HL-60 (cell line): Measurements from ENCODE around the gene GRK1.

Experiments
- DNase-seq, 2 experiments: peaks; one replicate each; pipeline ENCODE4 v3.0.0-alpha.2; 2010 to 2020; ENCODE audit warnings: low read depth in 1 of 2, low spot score in 1 of 2
- H3K27ac ChIP-seq: fragments of 250-450 bp; sonication (Bioruptor Pico); replicated peaks from 2 replicates; pipeline ENCODE4 v1.5.1; 2020; ENCODE audit warnings: mild to moderate bottlenecking, moderate library complexity
- H3K27me3 ChIP-seq: fragments of 250-450 bp; sonication (Bioruptor Pico); 2 replicates; pipeline ENCODE4 v1.5.1; 2021; ENCODE audit warnings: mild to moderate bottlenecking, moderate library complexity; ENCODE audit not compliant: insufficient read depth, poor library complexity, severe bottlenecking
- H3K4me3 ChIP-seq: replicated peaks from 2 replicates; pipeline ENCODE4 v1.5.1; 2011; ENCODE audit warnings: mild to moderate bottlenecking, control low read depth, low read length; ENCODE audit not compliant: insufficient read depth
- GABPA ChIP-seq: IDR thresholded peaks from 2 replicates; pipeline ENCODE4 v1.6.1; 2012; ENCODE audit warnings: low read depth
- POLR2AphosphoS5 ChIP-seq: IDR thresholded peaks from 2 replicates; pipeline ENCODE4 v1.6.1; 2012; ENCODE audit warnings: low read depth
- REST ChIP-seq: IDR thresholded peaks from 2 replicates; pipeline ENCODE4 v1.6.1; 2012; ENCODE audit warnings: low read depth; ENCODE audit not compliant: insufficient replicate concordance
- SPI1 ChIP-seq: IDR thresholded peaks from 2 replicates; pipeline ENCODE4 v1.6.1; 2012; ENCODE audit warnings: low read depth, mild to moderate bottlenecking, borderline replicate concordance
- TF ChIP-seq, protein P1 (sequence below): IDR thresholded peaks from one replicate; pipeline ENCODE4 v1.5.1; 2011; ENCODE audit warnings: low read length, control low read depth, inconsistent platforms; ENCODE audit not compliant: insufficient read depth

The GRK1 gene

GRCh38 chr13:113754242-113754641, 87.2 kb downstream of the GRK1 start:
- H3K4me3 ChIP-seq, result no peak overlapping the region
- no peak overlapping the region for H3K27ac ChIP-seq
- no peak for TF ChIP-seq SPI1
- TF ChIP-seq POLR2AphosphoS5, result no peak
- TF ChIP-seq, protein P1, sequence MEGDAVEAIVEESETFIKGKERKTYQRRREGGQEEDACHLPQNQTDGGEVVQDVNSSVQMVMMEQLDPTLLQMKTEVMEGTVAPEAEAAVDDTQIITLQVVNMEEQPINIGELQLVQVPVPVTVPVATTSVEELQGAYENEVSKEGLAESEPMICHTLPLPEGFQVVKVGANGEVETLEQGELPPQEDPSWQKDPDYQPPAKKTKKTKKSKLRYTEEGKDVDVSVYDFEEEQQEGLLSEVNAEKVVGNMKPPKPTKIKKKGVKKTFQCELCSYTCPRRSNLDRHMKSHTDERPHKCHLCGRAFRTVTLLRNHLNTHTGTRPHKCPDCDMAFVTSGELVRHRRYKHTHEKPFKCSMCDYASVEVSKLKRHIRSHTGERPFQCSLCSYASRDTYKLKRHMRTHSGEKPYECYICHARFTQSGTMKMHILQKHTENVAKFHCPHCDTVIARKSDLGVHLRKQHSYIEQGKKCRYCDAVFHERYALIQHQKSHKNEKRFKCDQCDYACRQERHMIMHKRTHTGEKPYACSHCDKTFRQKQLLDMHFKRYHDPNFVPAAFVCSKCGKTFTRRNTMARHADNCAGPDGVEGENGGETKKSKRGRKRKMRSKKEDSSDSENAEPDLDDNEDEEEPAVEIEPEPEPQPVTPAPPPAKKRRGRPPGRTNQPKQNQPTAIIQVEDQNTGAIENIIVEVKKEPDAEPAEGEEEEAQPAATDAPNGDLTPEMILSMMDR, result no peak
- no peak for TF ChIP-seq REST
- TF ChIP-seq GABPA, result no peak
- DNase-seq, result peak in 1 of 2 experiments; percentile 28
- H3K27me3 ChIP-seq, result no peaks in the 10 kb centered on the region

GRCh38 chr13:113754691-113755090, 87.7 kb downstream of the GRK1 start:
- no peak for DNase-seq
- TF ChIP-seq, protein P1, result no peak
- TF ChIP-seq GABPA (no peak), POLR2AphosphoS5 (no peak), SPI1 (no peak), REST (no peak)
- Histone ChIP-seq H3K27me3 (no peaks in the 10 kb centered on the region), H3K4me3 (no peak overlapping the region), H3K27ac (no peak overlapping the region)

- Histone ChIP-seq H3K27me3 (no peaks in the 10 kb centered on the region), H3K4me3 (no peak overlapping the region), H3K27ac (no peak overlapping the region)
- DNase-seq, result peak in 1 of 2 experiments; percentile 42
- TF ChIP-seq SPI1 (no peak), GABPA (no peak), POLR2AphosphoS5 (no peak), REST (no peak)
- TF ChIP-seq, protein P1, result no peak
Observed at GRCh38 chr13:113756441-113757097, 89.5 kb downstream of the GRK1 start.
